ENCODE data around the gene DNAH1. TPM values are rescaled to one million over a fixed set of nuclear protein-coding genes. Genes with fewer than 3 reads are reported as not detected.

The DNAH1 gene
- total RNA-seq, 1 experiment from 2014 or later = 5.9 TPM

- H3K9me3 ChIP-seq (ENCODE audit: insufficient read depth, low read depth) = no peaks in the 10 kb centered on the region
- H3K4me1 ChIP-seq (replicated peaks; ENCODE audit: insufficient read depth) = no peaks in the 10 kb centered on the region
- POLR2A ChIA-PET (ENCODE audit: unreplicated experiment) = no interaction called here
- no peaks in the 10 kb centered on the region for H3K79me2 ChIP-seq (ENCODE audit: low read depth)
- no peak overlapping the region for H3K4me2 ChIP-seq
- no peak for DNase-seq
- intact Hi-C loops (cut with micrococcal nuclease; ENCODE audit: unreplicated experiment) = no loop called here
- H3K27me3 ChIP-seq (ENCODE audit: insufficient read depth, low read depth) = no peaks in the 10 kb centered on the region
- CTCF ChIA-PET = interaction anchor here (0.7 kb wide), 1 partner anchor 48 kb away, joined by 17 read pairs; no protein-coding TSS in a partner anchor
- no peaks in the 10 kb centered on the region for H4K20me1 ChIP-seq (ENCODE audit: insufficient read depth)
- no TSS peak for BruUV-seq (replicated peaks)
- H2AFZ ChIP-seq = no peak overlapping the region
- H3K9me2 ChIP-seq (ENCODE audit: insufficient read depth) = no peaks in the 10 kb centered on the region
- H3K27ac ChIP-seq = no peak overlapping the region
- H3K4me3 ChIP-seq = no peak overlapping the region
- no peaks in the 10 kb centered on the region for H3K36me3 ChIP-seq (ENCODE audit: low read depth)
- H3F3A ChIP-seq (ENCODE audit: insufficient read depth, low read depth) = no peaks in the 10 kb centered on the region; the same call in 1 of the 2 replicates
- TF ChIP-seq, protein P1, sequence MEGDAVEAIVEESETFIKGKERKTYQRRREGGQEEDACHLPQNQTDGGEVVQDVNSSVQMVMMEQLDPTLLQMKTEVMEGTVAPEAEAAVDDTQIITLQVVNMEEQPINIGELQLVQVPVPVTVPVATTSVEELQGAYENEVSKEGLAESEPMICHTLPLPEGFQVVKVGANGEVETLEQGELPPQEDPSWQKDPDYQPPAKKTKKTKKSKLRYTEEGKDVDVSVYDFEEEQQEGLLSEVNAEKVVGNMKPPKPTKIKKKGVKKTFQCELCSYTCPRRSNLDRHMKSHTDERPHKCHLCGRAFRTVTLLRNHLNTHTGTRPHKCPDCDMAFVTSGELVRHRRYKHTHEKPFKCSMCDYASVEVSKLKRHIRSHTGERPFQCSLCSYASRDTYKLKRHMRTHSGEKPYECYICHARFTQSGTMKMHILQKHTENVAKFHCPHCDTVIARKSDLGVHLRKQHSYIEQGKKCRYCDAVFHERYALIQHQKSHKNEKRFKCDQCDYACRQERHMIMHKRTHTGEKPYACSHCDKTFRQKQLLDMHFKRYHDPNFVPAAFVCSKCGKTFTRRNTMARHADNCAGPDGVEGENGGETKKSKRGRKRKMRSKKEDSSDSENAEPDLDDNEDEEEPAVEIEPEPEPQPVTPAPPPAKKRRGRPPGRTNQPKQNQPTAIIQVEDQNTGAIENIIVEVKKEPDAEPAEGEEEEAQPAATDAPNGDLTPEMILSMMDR (conservative IDR thresholded peaks at IDR 0.05) = no peak
- TF ChIP-seq EZH2 (IDR thresholded peaks at IDR 0.05; ENCODE audit: low read depth) = no peak
Observed at GRCh38 chr3:52341123-52341522, 25.0 kb downstream of the DNAH1 start.

DNA sequence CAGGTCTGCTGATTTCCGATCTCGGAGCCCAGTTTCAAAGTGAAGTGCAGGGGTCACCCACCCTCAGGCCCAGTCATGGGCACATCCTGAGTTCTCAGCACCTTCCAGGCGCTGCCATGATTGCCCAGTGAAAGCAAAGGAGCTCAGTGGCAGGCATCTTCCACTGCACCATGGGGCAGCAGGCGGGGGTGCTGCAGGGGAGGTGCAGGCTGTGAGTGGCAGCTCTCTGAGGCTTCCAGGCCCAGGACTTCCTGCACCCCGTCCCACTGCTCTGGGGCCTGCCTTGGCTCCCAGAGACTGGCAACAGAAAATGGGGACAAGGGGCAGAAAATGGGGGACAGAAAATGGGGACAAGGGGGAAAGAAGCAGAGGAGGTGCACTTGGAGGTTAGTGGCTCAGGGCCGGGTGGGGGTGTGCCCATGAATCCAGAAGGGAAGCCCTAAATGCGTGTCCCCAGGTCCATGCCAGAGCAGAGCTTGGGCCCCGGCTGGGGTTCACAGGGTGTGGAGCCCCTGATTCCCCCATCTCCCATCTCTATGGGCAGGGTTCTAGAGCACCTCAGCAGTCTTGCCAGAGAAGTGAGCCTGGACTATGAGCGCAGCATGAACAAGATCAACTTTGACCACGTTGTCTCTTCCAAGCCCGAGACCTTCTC is 28.0 kb downstream of the DNAH1 start:
- no peaks in the 10 kb centered on the region for H3K9me2 ChIP-seq (ENCODE audit: insufficient read depth)
- H2AFZ ChIP-seq = no peak overlapping the region
- no peaks in the 10 kb centered on the region; the same call in 1 of the 2 replicates for H3F3A ChIP-seq (ENCODE audit: insufficient read depth, low read depth)
- H3K79me2 ChIP-seq (ENCODE audit: low read depth) = no peaks in the 10 kb centered on the region
- H3K4me2 ChIP-seq = no peak overlapping the region
- TF ChIP-seq EZH2 (IDR thresholded peaks at IDR 0.05; ENCODE audit: low read depth) = no peak
- TF ChIP-seq, protein P1 (conservative IDR thresholded peaks at IDR 0.05) = no peak
- H3K27me3 ChIP-seq (ENCODE audit: insufficient read depth, low read depth) = no peaks in the 10 kb centered on the region
- DNase-seq = no peak
- no peak overlapping the region for H3K4me3 ChIP-seq
- intact Hi-C loops (cut with micrococcal nuclease; ENCODE audit: unreplicated experiment) = no loop called here
- no TSS peak for BruUV-seq (replicated peaks)
- no peaks in the 10 kb centered on the region for H4K20me1 ChIP-seq (ENCODE audit: insufficient read depth)
- H3K9me3 ChIP-seq (ENCODE audit: insufficient read depth, low read depth) = no peaks in the 10 kb centered on the region
- POLR2A ChIA-PET (ENCODE audit: unreplicated experiment) = interaction anchor here (0.6 kb wide), 1 partner anchor 401 kb away, joined by 8 read pairs; no protein-coding TSS in a partner anchor
- no peaks in the 10 kb centered on the region for H3K4me1 ChIP-seq (replicated peaks; ENCODE audit: insufficient read depth)
- CTCF ChIA-PET = no interaction called here
- no peak overlapping the region for H3K27ac ChIP-seq
- H3K36me3 ChIP-seq (ENCODE audit: low read depth) = no peaks in the 10 kb centered on the region

DNA sequence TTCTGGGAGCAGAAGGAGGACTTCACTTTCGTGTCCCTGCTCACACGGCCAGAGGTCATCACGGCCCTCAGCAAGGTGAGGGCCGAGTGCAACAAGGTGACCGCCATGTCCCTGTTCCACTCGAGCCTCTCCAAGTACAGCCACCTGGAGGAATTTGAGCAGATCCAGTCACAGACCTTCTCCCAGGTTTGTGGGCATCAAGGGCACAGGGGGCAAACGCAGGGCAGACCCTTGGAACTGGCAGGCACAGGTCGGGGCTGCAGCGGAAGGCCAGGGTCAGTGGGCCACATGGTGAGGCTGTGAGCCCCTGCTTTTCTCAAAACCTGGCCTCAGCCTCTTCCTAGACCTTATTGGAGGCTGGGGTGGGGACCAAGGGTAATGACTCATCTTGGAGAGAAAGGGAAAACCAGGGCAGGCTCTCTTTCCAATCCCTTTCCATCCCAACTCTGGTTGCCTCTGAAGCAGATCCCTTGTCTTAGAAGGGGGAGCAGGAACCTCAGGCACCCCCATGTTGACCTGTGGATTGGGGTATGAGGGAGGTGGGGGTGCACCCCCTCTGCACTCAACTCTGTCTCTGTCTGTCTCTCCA is 29.5 kb downstream of the DNAH1 start:
- intact Hi-C loops (cut with micrococcal nuclease; ENCODE audit: unreplicated experiment) = no loop called here
- Histone ChIP-seq H4K20me1 (ENCODE audit: insufficient read depth) (no peaks in the 10 kb centered on the region), H3K36me3 (ENCODE audit: low read depth) (no peaks in the 10 kb centered on the region), H3K27me3 (ENCODE audit: insufficient read depth, low read depth) (no peaks in the 10 kb centered on the region), H3K4me1 (replicated peaks; ENCODE audit: insufficient read depth) (no peaks in the 10 kb centered on the region), H3F3A (ENCODE audit: insufficient read depth, low read depth) (no peaks in the 10 kb centered on the region), H3K27ac (no peak overlapping the region), H3K4me2 (no peak overlapping the region), H3K79me2 (ENCODE audit: low read depth) (no peaks in the 10 kb centered on the region), H3K9me2 (ENCODE audit: insufficient read depth) (no peaks in the 10 kb centered on the region), H3K4me3 (no peak overlapping the region), H3K9me3 (ENCODE audit: insufficient read depth, low read depth) (no peaks in the 10 kb centered on the region), H2AFZ (no peak overlapping the region)
- no peak for DNase-seq
- no TSS peak for BruUV-seq (replicated peaks)
- POLR2A ChIA-PET (ENCODE audit: unreplicated experiment) = no interaction called here
- CTCF ChIA-PET = no interaction called here
- no peak for TF ChIP-seq EZH2 (IDR thresholded peaks at IDR 0.05; ENCODE audit: low read depth)
- TF ChIP-seq, protein P1 (conservative IDR thresholded peaks at IDR 0.05) = no peak

Data from PC-9 (cell line).